Gastroesophageal sphincter (tissue), 4 donors: Measurements from ENCODE around the gene TPM1. TPM values are rescaled to one million over a fixed set of nuclear protein-coding genes. Genes with fewer than 3 reads are reported as not detected.

ENCODE experiments used
- ATAC-seq: fragments of 150-250 bp; one replicate; pipeline ENCODE4 v1.9.1; 2016; ENCODE audit warnings: mild to moderate bottlenecking, moderate library complexity
- H3K27ac ChIP-seq, 4 donors: fragments of 200-600 bp; sonication (generic) in 3 of 4; 1 replicate in 3 of 4; 2 replicates in 1 of 4; pipeline ENCODE4 v1.5.1; 2016 to 2019
- H3K27me3 ChIP-seq: fragments of 200-600 bp; sonication (generic); one replicate; pipeline ENCODE4 v1.5.1; 2019
- H3K36me3 ChIP-seq, 2 donors: fragments of 200-600 bp; sonication (generic); one replicate each; pipeline ENCODE4 v1.5.1; 2019; ENCODE audit warnings: control low read depth in 1 of 2
- H3K4me1 ChIP-seq, 3 donors: fragments of 200-600 bp; sonication (generic); 1 replicate in 2 of 3; 2 replicates in 1 of 3; pipeline ENCODE4 v1.5.1; 2016 to 2019; ENCODE audit warnings: control low read depth in 2 of 3
- H3K4me3 ChIP-seq, 2 donors: fragments of 200-600 bp; sonication (generic); one replicate each; pipeline ENCODE4 v1.5.1; 2019; ENCODE audit warnings: mild to moderate bottlenecking in 1 of 2, moderate library complexity in 1 of 2
- H3K9me3 ChIP-seq, 3 donors: fragments of 200-600 bp; sonication (generic); one replicate each; pipeline ENCODE4 v1.5.1; 2017 to 2019; ENCODE audit warnings: control low read depth in 2 of 3
- CTCF ChIP-seq, 4 experiments: fragments of 200-600 bp in 2 of 4; fragments of 450-650 bp in 2 of 4; sonication (generic) in 1 of 4; IDR thresholded peaks; one replicate each; pipeline ENCODE4 v1.5.1; 2017 to 2019; ENCODE audit warnings: antibody characterized with exemption in 4 of 4, mild to moderate bottlenecking in 2 of 4, moderate library complexity in 2 of 4
- EP300 ChIP-seq: sonication (generic); formaldehyde crosslinking; IDR thresholded peaks from one replicate; pipeline ENCODE4 v1.6.1; 2017; ENCODE audit warnings: antibody characterized with exemption, mild to moderate bottlenecking
- POLR2A ChIP-seq, 2 donors: fragments of 450-650 bp; IDR thresholded peaks; one replicate each; pipeline ENCODE4 v1.6.1; 2017; ENCODE audit warnings: antibody characterized with exemption in 2 of 2, mild to moderate bottlenecking in 2 of 2, moderate library complexity in 1 of 2
- POLR2AphosphoS5 ChIP-seq: sonication (generic); formaldehyde crosslinking; IDR thresholded peaks from one replicate; pipeline ENCODE4 v1.6.1; 2017; ENCODE audit warnings: antibody characterized with exemption
- WGBS, 2 donors: methylation state at CpG; one replicate each; pipeline ENCODE4 v1.1.5; 2018; ENCODE audit warnings: low coverage in 1 of 2; 5-methylcytosine and 5-hydroxymethylcytosine counted together
- total RNA-seq, 4 donors: library from RNA; depleted of rRNA; stranded (reverse); fragments of >200 nt; gene quantifications; one replicate each; pipeline ENCODE4 v1.1.0, GENCODE V29; 2016

The TPM1 gene
- total RNA-seq, 4 donors from 2014 or later: 3,599 to 7,152 (median 6,397) TPM

GRCh38 chr15:63035253-63035652 lies 7.3 kb upstream of the TPM1 start:
- 41 to 83% methylated on average over 1 to 3 of the region's 4 CpGs for WGBS, 2 donors
- ATAC-seq: peak; percentile 20
- H3K27ac ChIP-seq: peak overlapping the region in 1 of 4 donors; percentile 20

GRCh38 chr15:63035977-63036376 lies 6.6 kb upstream of the TPM1 start:
- Histone ChIP-seq H3K36me3 (no peaks in the 10 kb centered on the region), H3K9me3 (no peaks in the 10 kb centered on the region), H3K4me3 (no peak overlapping the region), H3K27ac (no peak overlapping the region), H3K4me1 (peaks cover 0 to 7% (median 0%) of the 10 kb centered on the region in 3 donors), H3K27me3 (no peaks in the 10 kb centered on the region)
- 53 to 100% methylated on average over 2 of the region's 4 CpGs for WGBS, 2 donors
- TF ChIP-seq POLR2AphosphoS5: no peak
- ATAC-seq: no peak

More at GRCh38 chr15:63035253-63035652, 7.3 kb upstream of the TPM1 start:
- no peaks in the 10 kb centered on the region for H3K9me3 ChIP-seq
- TF ChIP-seq CTCF (IDR thresholded peaks at IDR 0.05) (no peak), POLR2A (IDR thresholded peaks at IDR 0.05) (no peak), EP300 (no peak), POLR2AphosphoS5 (no peak)
- H3K4me1 ChIP-seq: peaks cover 0 to 5% (median 0%) of the 10 kb centered on the region in 3 donors
- H3K36me3 ChIP-seq: no peaks in the 10 kb centered on the region
- no peak overlapping the region for H3K4me3 ChIP-seq
- H3K27me3 ChIP-seq: no peaks in the 10 kb centered on the region

GRCh38 chr15:63037976-63038720 lies 4.4 kb upstream of the TPM1 start:
- no peaks in the 10 kb centered on the region for H3K27me3 ChIP-seq
- peaks cover 0 to 23% (median 0%) of the 10 kb centered on the region in 3 donors for H3K4me1 ChIP-seq
- TF ChIP-seq POLR2A (IDR thresholded peaks at IDR 0.05) (no peak), CTCF (IDR thresholded peaks at IDR 0.05) (no peak), EP300 (no peak), POLR2AphosphoS5 (no peak)
- 71 to 86% methylated on average over 7 to 9 of the region's 10 CpGs for WGBS, 2 donors
- no peak overlapping the region for H3K27ac ChIP-seq
- no peak for ATAC-seq
- H3K9me3 ChIP-seq: no peaks in the 10 kb centered on the region
- no peak overlapping the region for H3K4me3 ChIP-seq
- H3K36me3 ChIP-seq: no peaks in the 10 kb centered on the region

GRCh38 chr15:63038926-63039673 lies 3.4 kb upstream of the TPM1 start:
- Histone ChIP-seq H3K27me3 (peaks cover 8% of the 10 kb centered on the region), H3K36me3 (peaks cover 1 to 6% of the 10 kb centered on the region in 2 donors), H3K27ac (no peak overlapping the region), H3K4me3 (no peak overlapping the region), H3K9me3 (no peaks in the 10 kb centered on the region), H3K4me1 (peaks cover 0 to 33% (median 0%) of the 10 kb centered on the region in 3 donors)
- TF ChIP-seq EP300 (no peak), POLR2A (IDR thresholded peaks at IDR 0.05) (no peak), CTCF (IDR thresholded peaks at IDR 0.05) (no peak), POLR2AphosphoS5 (no peak)
- 90 to 92% methylated on average over 4 to 5 of the region's 5 CpGs for WGBS, 2 donors
- no peak for ATAC-seq

GRCh38 chr15:63039811-63040210 lies 2.7 kb upstream of the TPM1 start:
- H3K27ac ChIP-seq: peak overlapping the region in 1 of 4 donors; percentile 98

More at GRCh38 chr15:63039811-63040210, 2.7 kb upstream of the TPM1 start:
- 95 to 100% methylated on average over 3 to 4 of the region's 4 CpGs for WGBS, 2 donors
- peaks cover 3 to 11% of the 10 kb centered on the region in 2 donors for H3K36me3 ChIP-seq
- peaks cover 0 to 40% (median 0%) of the 10 kb centered on the region in 3 donors for H3K4me1 ChIP-seq
- H3K27me3 ChIP-seq: peaks cover 9% of the 10 kb centered on the region
- ATAC-seq: no peak
- no peak overlapping the region for H3K4me3 ChIP-seq
- H3K9me3 ChIP-seq: no peaks in the 10 kb centered on the region
- no peak for TF ChIP-seq POLR2A (IDR thresholded peaks at IDR 0.05)
- TF ChIP-seq CTCF (IDR thresholded peaks at IDR 0.05): no peak
- TF ChIP-seq POLR2AphosphoS5: no peak
- no peak for TF ChIP-seq EP300
